ENCODE results near the gene CCDC182.

CCDC182 gene

GRCh38 chr17:57756951-57757350 is 11.9 kb upstream of the CCDC182 start:
- no peak for DNase-seq (ENCODE audit: low spot score)

- DNase-seq (ENCODE audit: low spot score): no peak
These were observed 10.5 kb upstream of the CCDC182 start for GRCh38 chr17:57755480-57756070.

- no peak for DNase-seq (ENCODE audit: low spot score)
These were observed 7.2 kb upstream of the CCDC182 start for GRCh38 chr17:57752031-57752905.

DNA sequence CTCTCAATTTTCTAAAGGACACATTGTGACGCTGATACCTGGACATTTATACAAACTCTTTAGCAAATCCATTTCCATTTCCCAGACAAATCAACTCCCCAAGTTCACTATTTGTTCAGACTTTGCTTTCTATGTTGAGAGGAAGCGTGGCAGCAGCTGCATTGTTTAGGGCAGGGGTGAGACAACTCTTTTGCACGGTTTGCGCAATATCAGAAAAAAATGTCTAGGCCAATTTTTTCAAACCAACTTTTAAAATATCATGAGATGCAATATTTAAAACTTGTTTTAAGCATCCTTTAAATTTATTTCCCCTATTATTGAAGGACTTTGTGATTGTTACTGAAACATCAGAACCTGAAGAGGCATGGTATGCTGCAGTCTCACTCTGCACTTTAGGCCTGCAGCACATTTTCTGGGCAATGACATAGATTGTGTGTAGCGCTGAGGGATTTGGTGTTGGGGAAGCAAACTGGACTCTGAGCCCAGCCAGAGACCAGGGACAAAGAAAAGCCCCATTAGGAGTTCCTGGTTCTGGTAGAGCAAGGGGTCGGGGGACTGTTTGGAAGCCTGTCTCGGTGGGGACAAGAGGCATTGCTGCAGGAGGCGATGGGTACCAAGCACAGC is 6.4 kb upstream of the CCDC182 start:
- no peak for DNase-seq (ENCODE audit: low spot score)

DNA sequence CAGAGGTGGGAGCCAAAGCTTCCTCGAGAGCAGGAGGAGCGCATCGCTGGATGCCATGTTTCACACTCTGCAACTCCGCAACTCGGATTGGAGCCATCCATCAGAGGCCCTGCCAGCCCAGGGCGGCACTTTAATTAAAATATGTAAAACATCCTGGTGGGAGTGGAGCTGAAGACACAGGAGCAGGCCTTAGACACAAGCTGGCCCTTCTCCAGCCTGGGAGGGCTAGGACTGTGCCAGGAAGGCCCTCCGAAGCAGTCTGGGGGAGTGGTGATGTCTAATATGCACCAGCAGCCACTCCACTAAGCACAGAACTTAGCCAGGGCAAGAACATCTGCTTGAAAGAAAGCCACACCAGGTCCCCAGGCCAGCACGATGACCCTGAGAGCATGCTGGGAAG is 5.8 kb upstream of the CCDC182 start:
- DNase-seq (ENCODE audit: low spot score): no peak

- no peak for DNase-seq (ENCODE audit: low spot score)
These were observed 5.2 kb upstream of the CCDC182 start for GRCh38 chr17:57750109-57750871.

- no peak for DNase-seq (ENCODE audit: low spot score)
These were observed 4.6 kb upstream of the CCDC182 start for GRCh38 chr17:57749701-57750100.

DNA sequence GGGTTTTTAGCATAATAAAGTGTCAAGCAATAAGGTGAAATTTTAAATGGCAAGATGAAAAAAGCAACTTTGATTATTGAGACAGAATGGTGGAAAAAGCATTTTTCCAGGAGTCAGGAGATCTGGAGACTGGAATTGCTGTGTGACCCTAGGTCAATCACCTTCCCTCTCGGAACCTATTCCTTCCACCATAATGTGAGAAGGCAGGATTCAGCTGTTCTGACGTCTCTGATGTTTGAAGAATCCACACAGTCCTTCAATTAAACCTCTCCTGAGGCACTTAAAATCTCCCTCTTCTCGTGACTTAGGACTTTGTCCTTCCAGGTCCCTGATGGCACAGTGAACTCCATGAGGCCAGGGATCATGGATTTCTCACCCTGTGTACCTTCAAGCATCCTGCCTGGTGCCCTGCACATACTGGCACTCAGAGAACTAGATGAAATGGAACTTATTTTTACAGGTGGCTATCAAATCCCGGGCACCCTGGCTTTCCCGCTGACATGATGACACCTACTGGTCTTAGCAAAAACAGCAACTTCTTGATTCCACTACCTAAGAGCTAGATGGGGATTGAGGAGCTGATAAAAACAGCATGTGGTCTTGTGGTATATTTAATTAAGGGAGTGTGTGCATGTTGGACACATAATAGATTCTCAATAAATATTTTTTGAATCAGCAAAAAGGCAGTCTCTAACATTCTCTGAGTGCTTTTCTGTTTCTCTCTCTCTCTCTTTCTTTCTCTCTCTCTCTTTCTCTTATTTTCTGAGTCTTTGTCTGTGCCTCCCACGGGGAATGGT is 2.3 kb upstream of the CCDC182 start:
- peak; percentile 53 for DNase-seq (ENCODE audit: low spot score)

DNA sequence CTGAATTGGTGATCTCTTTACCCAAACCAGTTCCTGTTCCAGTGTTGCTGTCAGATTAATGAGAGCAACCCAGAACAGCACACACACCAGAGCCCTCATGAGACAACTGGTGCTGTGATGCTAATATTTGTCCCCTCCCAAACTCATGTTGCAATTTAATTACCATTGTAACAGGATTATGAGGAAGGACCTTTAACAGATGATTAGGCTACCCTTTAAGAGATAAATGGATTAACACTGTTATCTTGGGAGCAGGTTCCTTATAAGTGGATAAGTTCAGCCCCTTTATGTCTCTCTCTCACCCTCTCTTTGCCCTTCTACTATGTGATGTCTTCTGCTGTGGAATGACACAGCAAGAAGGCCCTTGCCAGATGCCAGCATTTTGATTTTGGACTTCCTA is 1.1 kb upstream of the CCDC182 start:
- no peak for DNase-seq (ENCODE audit: low spot score)

- DNase-seq (ENCODE audit: low spot score): no peak
These were observed 616 bp downstream of the CCDC182 start for GRCh38 chr17:57744195-57745170.

DNA sequence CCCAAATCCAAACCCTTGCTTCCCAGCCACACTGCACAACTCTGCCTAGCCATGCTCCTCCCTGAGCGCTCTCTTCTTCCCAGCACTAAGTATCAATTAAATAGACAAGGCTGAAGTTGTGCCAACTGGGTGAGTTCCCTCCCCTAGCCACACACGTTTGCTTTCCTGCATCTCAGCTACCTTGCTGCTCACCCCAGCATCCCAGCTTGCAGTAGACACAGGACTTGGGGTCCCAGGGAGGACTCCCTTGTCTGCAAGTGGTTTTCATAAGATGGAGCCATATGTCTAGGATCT is 4.9 kb downstream of the CCDC182 start:
- no peak for DNase-seq (ENCODE audit: low spot score)

DNA sequence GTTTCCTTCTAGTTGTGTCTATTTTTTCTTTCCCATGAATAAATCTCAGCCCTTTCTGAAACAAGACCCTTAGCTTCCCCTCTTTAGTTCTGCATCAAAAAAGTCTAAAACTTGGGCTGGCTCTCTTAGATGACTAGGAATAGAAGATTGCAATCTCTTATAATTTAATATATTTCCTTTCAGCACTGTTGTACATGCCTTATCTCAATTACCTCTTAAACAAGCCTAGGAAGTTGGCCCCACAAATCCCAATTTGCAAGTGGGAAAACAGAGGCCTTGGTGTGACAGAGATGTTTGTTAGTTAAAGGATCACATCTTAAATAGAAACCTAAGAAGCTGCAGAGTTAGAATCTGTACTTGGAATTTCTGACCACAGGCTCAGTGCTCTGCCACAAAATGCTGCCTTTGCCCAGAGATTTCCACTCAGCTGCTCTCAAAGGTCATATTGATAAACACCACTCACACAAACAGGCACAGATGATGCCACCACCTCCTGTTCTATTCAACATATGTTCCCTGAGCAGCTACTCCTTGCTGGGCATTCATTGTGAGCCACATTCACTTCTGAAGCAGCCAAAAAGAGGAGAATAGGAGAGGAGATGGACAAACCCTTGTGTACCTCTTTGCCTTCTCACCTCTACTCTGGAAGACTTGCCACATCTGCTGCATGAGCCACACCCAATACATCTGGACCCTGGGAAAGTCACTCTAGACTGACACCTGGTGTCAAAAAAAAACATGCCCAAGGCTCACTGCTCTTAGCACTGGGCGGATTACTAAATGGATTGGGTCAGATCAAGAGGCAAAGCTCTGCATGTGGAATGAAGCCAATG is 5.5 kb downstream of the CCDC182 start:
- DNase-seq (ENCODE audit: low spot score): no peak

- DNase-seq (ENCODE audit: low spot score): no peak
These were observed 7.6 kb downstream of the CCDC182 start for GRCh38 chr17:57737450-57737849.

GRCh38 chr17:57735707-57736106 is 9.4 kb downstream of the CCDC182 start:
- DNase-seq (ENCODE audit: low spot score): no peak

DNA sequence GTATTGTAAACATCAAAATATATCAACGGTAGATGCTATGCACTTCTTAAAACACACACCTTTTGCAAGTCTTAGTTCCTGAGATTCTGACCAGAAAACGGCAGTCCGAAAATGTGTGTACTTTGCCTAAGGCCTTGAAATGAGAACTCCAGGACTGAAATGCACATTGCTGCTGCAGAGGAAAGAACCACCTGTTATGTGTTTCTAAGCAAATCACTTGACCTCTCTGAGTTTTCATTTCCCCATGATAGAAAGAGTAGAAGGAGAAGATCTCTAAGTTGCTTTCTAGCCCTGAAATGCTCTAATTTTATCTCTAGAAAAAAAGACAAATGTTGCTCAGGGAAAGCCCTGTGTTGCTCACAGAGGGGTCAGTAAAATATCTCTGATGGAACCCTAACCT is 9.9 kb downstream of the CCDC182 start:
- no peak for DNase-seq (ENCODE audit: low spot score)

DNA sequence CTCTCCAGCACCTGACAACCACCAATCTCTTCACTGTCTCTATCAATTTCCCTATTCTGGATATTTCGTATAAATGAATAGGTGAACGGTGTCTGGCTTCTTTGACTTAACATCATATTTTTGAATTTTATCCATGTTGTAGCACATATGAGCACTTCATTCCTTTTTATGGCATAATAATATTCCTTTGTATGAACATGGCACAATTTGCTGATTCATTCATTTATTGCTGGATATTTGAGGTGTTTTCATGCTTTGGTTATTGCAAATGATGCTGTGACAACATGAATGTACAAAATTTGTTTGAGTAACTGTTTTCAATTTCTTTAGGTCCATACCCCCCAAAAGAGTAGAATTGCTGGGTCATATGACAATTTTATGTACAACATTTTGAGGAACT is 12.0 kb downstream of the CCDC182 start:
- no peak for DNase-seq (ENCODE audit: low spot score)

DNA sequence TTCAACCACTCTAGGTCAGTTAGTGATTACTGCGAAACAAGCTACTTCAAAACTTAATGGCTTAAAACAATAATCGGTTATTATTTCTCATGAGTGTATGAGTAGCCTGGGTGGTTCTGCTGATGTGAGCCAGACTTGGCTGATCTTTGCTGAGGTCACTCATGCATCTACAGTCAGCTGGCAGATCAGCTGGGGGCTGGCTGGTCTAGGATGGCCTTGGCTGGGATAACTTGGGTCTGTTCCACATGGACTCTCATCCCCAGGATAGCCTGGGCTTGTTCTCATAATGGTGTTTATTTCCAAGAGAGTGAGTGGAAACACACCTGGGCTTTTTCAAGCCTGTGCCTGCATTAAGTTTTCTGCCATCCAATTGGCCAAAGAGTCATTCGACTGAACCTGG is 13.0 kb downstream of the CCDC182 start:
- DNase-seq (ENCODE audit: low spot score): no peak

GRCh38 chr17:57730026-57730701 is 14.9 kb downstream of the CCDC182 start:
- DNase-seq (ENCODE audit: low spot score): no peak

- DNase-seq (ENCODE audit: low spot score): no peak
These were observed 17.4 kb downstream of the CCDC182 start for GRCh38 chr17:57727630-57728175.

Measured in CD4-positive, alpha-beta T cell treated with Interleukin-6 at 100 ng/mL for 8 hours (primary cell).